Hepatocyte (in vitro differentiated cells): ENCODE results near the gene ZBTB20. TPM values are rescaled to one million over a fixed set of nuclear protein-coding genes. Genes with fewer than 3 reads are reported as not detected.

Experiments used
- DNase-seq: peaks from one replicate; pipeline ENCODE4 v3.0.0-alpha.2; 2016; ENCODE audit warnings: low spot score
- H2AFZ ChIP-seq: fragments of 200-600 bp; sonication (generic); 2 replicates; pipeline ENCODE4 v1.6.0; 2016; ENCODE audit warnings: antibody characterized with exemption, mild to moderate bottlenecking
- H3K27ac ChIP-seq: fragments of 200-600 bp; sonication (generic); 2 replicates; pipeline ENCODE4 v1.5.1; 2016; ENCODE audit warnings: mild to moderate bottlenecking
- H3K27me3 ChIP-seq: fragments of 200-600 bp; sonication (generic); 2 replicates; pipeline ENCODE4 v1.6.1; 2016
- H3K36me3 ChIP-seq: fragments of 200-600 bp; sonication (generic); replicated peaks from 2 replicates; pipeline ENCODE4 v1.5.1; 2016; ENCODE audit warnings: low read depth; ENCODE audit not compliant: insufficient read depth
- H3K4me1 ChIP-seq: fragments of 200-600 bp; sonication (generic); 2 replicates; pipeline ENCODE4 v1.5.1; 2016; ENCODE audit warnings: mild to moderate bottlenecking, moderate library complexity; ENCODE audit not compliant: insufficient read depth
- H3K4me2 ChIP-seq: fragments of 200-600 bp; sonication (generic); 2 replicates; pipeline ENCODE4 v1.6.0; 2016
- H3K4me3 ChIP-seq: fragments of 200-600 bp; sonication (generic); 2 replicates; pipeline ENCODE4 v1.5.1; 2016; ENCODE audit warnings: mild to moderate bottlenecking
- H3K79me2 ChIP-seq: fragments of 200-600 bp; sonication (generic); 2 replicates; pipeline ENCODE4 v1.6.0; 2017; ENCODE audit warnings: mild to moderate bottlenecking
- H3K9me2 ChIP-seq: fragments of 200-600 bp; sonication (generic); replicated peaks from 2 replicates; pipeline ENCODE4 v1.6.0; 2017; ENCODE audit warnings: mild to moderate bottlenecking; ENCODE audit not compliant: insufficient read depth
- H3K9me3 ChIP-seq: fragments of 200-600 bp; sonication (generic); 2 replicates; pipeline ENCODE4 v1.5.1; 2016; ENCODE audit warnings: low read depth, mild to moderate bottlenecking
- H4K20me1 ChIP-seq: fragments of 200-600 bp; sonication (generic); 2 replicates; pipeline ENCODE4 v1.6.0; 2016; ENCODE audit warnings: mild to moderate bottlenecking; ENCODE audit not compliant: insufficient read depth, poor library complexity, severe bottlenecking
- CTCF ChIP-seq: fragments of 200-600 bp; sonication (generic); IDR thresholded peaks from 2 replicates; pipeline ENCODE4 v1.5.1; 2016; ENCODE audit warnings: antibody characterized with exemption, mild to moderate bottlenecking; ENCODE audit not compliant: poor library complexity
- EZH2 ChIP-seq: fragments of 200-600 bp; sonication (generic); IDR thresholded peaks from 2 replicates; pipeline ENCODE4 v1.6.1; 2016; ENCODE audit warnings: antibody characterized with exemption, mild to moderate bottlenecking, borderline replicate concordance
- EZH2phosphoT487 ChIP-seq: fragments of 200-600 bp; sonication (generic); IDR thresholded peaks from one replicate; pipeline ENCODE4 v1.6.1; 2018; ENCODE audit warnings: antibody characterized with exemption, mild to moderate bottlenecking, low read depth, moderate library complexity; ENCODE audit not compliant: unreplicated experiment, severe bottlenecking
- WGBS: methylation state at CpG from one replicate; pipeline ENCODE4 v1.1.6; 2016; ENCODE audit warnings: low lambda C conversion rate; ENCODE audit errors: missing lambda C conversion rate; 5-methylcytosine and 5-hydroxymethylcytosine counted together
- polyA plus RNA-seq: library from polyadenylated mRNA; unstranded; fragments of >200 nt; fragmentation: Nextera tagmentation; extraction: Ambion mirVana; gene quantifications from 2 replicates; pipeline ENCODE4 v1.2.1, GENCODE V29; 2016
- total RNA-seq: library from RNA; depleted of rRNA; stranded (reverse); fragments of >200 nt; gene quantifications from 2 replicates; pipeline ENCODE4 v1.2.3, GENCODE V29; 2014

ZBTB20 gene
- total and polyA plus RNA-seq, 2 experiments from 2014 or later = 25.8 to 28.0 TPM

- Histone ChIP-seq H3K9me2 (no peaks in the 10 kb centered on the region), H3K27ac (peak overlapping the region; percentile 86), H3K9me3 (no peaks in the 10 kb centered on the region), H3K4me3 (peak overlapping the region; percentile 44), H4K20me1 (no peaks in the 10 kb centered on the region), H3K27me3 (no peaks in the 10 kb centered on the region), H2AFZ (peak overlapping the region; percentile 68), H3K4me1 (no peaks in the 10 kb centered on the region), H3K4me2 (peak overlapping the region; percentile 86), H3K36me3 (no peaks in the 10 kb centered on the region), H3K79me2 (peaks cover 5% of the 10 kb centered on the region)
- 1% methylated on average over 52 of the region's 54 CpGs for WGBS
- peak; percentile 98 for DNase-seq
- no peak for TF ChIP-seq EZH2
- TF ChIP-seq EZH2phosphoT487 = no peak
- no peak for TF ChIP-seq CTCF
These were observed 447 bp upstream of the ZBTB20 start for GRCh38 chr3:115147329-115148141.

- Histone ChIP-seq H3K4me3 (peak overlapping the region; percentile 80), H4K20me1 (no peaks in the 10 kb centered on the region), H2AFZ (peak overlapping the region; percentile 92), H3K4me1 (no peaks in the 10 kb centered on the region), H3K36me3 (no peaks in the 10 kb centered on the region), H3K27ac (peak overlapping the region; percentile 98), H3K27me3 (no peaks in the 10 kb centered on the region), H3K9me2 (no peaks in the 10 kb centered on the region), H3K9me3 (no peaks in the 10 kb centered on the region), H3K79me2 (peaks cover 5% of the 10 kb centered on the region), H3K4me2 (peak overlapping the region; percentile 82)
- TF ChIP-seq EZH2 = no peak
- no peak for TF ChIP-seq EZH2phosphoT487
- TF ChIP-seq CTCF = no peak
- 2% methylated on average over 9 of the region's 9 CpGs for whole genome bisulfite sequencing
- DNase-seq = peak; percentile 75
These were observed 1.1 kb downstream of the ZBTB20 start for GRCh38 chr3:115146032-115146417.

GRCh38 chr3:115141033-115141757 lies 5.9 kb downstream of the ZBTB20 start:
- Histone ChIP-seq H3K27me3 (no peaks in the 10 kb centered on the region), H3K9me3 (no peaks in the 10 kb centered on the region), H4K20me1 (no peaks in the 10 kb centered on the region), H3K4me1 (no peaks in the 10 kb centered on the region), H3K9me2 (no peaks in the 10 kb centered on the region), H2AFZ (no peak overlapping the region), H3K79me2 (peaks cover 5% of the 10 kb centered on the region), H3K36me3 (no peaks in the 10 kb centered on the region), H3K27ac (no peak overlapping the region), H3K4me3 (no peak overlapping the region), H3K4me2 (no peak overlapping the region)
- no peak for TF ChIP-seq EZH2
- TF ChIP-seq EZH2phosphoT487 = no peak
- TF ChIP-seq CTCF = no peak
- no peak for DNase-seq
